Ramos (cell line): ENCODE results near the gene PPM1L.

Experiments
- in situ Hi-C: fragments of 300-500 bp; cut with MboI; formaldehyde crosslinking; loops from one replicate; pipeline ENCODE4 v1.14.3; 2022; ENCODE audit warnings: low sequenced_read_pairs; ENCODE audit not compliant: unreplicated experiment

PPM1L gene

DNA sequence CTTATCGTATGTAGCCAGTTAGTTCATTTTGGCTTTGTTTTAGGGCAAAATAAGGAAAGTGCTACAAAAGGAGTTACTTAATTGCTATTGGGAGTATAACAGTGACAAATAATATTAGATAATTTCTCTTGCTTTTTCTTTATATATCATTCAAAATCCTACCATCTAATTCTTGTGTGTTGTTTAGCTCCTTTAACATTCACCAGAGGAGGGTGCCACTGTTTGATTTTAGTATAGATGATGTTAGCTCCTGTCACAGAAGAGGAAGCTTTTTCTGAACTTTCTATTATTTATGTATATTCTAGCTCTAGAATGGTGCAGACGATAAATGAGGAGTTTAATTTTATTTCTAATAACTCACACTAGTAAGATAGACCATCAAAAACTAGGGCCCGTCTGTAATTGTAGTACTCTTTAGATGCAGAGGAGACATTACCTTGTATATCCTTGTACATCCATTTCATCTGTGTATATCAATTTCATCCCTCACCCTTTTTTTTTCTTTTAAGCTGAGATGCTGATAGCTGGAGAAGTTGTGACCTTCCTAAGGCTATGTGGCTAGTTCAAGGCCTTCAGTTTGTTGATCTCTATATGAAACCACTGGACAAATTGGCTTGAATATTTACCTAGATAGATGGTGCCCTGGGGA, 3.0 kb downstream of the PPM1L start:
- in situ Hi-C loops, result no loop called here

DNA sequence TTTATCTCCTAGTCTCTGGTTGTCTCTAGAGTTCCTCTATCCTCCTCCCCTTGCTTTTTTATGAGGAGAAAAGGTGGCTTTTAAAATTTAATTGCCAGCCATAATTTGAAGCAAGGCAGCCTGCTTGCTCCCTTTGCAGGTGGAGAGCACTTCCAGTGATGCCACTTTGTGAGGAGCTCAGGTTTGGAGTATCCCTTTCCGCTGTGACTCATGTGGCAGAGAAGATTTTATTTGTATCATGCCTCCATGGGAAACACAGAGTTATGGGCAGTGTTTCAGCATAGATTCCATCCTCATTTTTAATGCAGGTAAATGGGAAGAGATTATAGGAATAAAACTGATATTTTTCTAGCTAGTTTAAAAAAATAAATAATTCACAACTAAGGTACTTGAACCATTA, 7.0 kb downstream of the PPM1L start:
- in situ Hi-C loops, result no loop called here

GRCh38 chr3:160765211-160765610, 9.2 kb downstream of the PPM1L start:
- in situ Hi-C loops, result no loop called here

GRCh38 chr3:160768031-160768430, 12.0 kb downstream of the PPM1L start:
- in situ Hi-C loops, result no loop called here

DNA sequence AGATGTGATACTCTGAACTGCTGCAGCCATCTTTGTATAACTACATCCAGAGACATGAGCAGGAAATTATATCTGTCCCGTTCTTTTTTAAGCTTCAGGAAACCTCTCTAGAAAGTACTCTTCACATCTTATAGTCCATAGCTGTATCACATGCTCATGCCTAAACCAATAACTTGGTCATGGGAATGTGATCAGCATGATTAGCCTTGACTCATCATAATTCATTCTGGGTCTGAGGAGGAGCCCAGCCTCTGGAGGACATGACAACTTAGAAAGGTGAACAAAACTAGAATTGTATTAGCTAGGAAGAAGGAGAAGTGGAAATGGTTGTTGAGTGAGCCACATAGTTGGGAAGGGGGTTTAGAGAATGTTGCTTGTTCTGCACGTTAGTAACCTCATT, 12.9 kb downstream of the PPM1L start:
- in situ Hi-C loops, result no loop called here

DNA sequence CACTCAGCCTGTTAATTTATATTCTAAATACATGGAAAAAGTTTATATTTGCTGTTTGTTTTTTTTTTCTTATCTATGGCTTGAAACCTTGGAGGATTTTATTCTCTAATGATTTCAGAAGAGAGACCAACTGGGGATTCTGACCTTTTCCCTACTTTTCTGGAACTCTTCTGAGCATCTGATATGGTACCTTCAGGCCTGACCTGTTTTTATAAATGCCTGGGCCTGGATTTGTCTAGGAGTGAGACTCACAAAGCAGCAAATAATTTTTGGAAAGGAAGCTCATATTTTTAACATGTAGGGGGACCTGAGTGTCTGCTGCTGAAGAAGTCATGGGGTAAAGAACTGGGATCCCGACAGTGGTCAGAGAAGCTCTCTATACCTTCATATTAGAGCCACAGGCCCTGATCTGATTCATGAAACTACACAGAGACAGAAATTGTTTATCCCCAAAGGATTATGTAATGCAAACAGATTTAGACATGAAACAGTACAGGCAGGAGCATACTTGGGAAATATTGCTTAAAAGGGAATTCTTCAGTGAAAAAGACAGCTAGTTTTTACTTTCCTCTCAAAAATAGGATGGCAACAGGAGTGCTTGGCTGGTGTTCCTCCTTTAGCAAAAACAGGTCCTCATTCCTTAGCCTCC, 15.9 kb downstream of the PPM1L start:
- in situ Hi-C loops, result no loop called here

GRCh38 chr3:160773722-160774121, 17.7 kb downstream of the PPM1L start:
- in situ Hi-C loops, result no loop called here

DNA sequence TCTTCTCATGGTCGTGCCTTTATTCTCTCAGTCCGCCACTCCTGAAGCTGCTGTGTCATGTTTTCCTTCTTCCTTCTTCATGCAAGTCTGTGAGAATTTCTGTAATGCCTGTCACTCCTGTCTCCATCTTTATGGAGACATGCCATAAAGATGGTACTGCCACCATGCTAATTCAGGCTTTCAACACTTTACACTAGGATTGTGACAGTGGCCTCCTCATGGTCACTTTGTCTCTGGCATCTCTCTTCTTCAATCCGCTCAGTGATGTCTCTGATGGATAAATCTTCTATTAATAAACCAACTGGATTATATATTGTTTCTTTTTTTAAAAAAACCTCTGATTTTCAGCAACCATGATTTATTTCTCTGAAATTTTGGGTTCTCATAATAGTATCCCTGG, 18.1 kb downstream of the PPM1L start:
- in situ Hi-C loops, result no loop called here

GRCh38 chr3:160778480-160778879, 22.4 kb downstream of the PPM1L start:
- in situ Hi-C loops, result no loop called here

DNA sequence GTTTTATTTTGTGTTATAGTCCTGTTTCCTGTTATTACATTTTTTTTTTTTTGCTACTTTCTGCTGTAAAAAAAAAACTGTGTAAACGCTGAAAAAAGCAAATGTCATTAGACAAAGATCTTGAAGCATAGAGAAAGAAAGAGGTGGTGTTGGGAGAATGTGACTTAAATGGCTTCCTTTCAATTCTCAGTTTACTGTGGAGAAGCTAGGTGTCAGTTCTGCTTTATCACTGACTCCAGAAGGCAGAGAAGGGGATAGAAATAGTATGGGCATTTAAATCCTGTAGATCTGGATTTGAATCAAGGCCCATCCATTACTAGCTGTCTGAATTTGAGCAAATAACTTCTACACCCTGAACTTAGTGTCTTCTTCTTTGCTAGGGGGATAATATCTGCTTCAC, 23.0 kb downstream of the PPM1L start:
- in situ Hi-C loops, result no loop called here

DNA sequence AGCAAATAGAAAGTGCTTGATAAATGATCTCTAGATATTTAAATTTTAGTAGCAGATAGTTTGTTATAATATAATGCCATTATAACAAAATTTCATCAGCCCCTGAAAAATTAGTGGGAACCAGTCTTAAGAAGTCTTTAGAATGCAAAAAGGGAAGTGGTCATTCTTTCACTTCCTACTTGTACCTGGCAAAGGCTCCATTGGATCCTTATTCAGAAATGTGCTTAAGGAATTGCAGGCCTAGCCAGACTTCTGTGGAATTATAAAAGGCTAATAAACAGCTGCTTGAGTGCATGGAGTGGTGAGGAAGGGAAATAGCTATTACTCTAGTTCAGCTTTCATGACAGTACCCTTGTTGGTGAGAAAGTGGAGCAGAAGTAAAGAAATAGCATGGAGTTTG, 24.2 kb downstream of the PPM1L start:
- in situ Hi-C loops, result no loop called here

DNA sequence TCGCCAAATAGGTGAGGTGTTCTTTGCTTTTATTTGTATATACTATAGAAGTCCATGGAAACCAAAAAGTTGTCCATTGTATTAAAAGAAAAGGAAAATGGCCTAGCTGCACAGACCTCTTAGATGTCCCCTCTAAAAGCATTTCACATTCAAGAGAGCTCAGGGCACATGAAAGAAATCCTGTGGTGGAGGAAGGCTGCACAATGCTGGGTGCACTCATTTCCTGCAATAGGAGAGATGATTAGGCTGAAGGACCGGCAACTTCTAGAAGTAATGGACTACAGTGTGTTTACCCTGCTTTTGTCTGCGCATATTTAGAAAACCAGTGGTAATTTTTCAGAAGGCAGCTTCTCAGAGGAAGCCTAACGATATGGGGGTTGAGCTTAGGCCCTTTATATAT, 25.4 kb downstream of the PPM1L start:
- in situ Hi-C loops, result no loop called here

GRCh38 chr3:160781863-160782262, 25.8 kb downstream of the PPM1L start:
- in situ Hi-C loops, result no loop called here

GRCh38 chr3:160784853-160785252, 28.8 kb downstream of the PPM1L start:
- in situ Hi-C loops, result no loop called here

- in situ Hi-C loops, result no loop called here
Measured at GRCh38 chr3:160790726-160791125, 34.7 kb downstream of the PPM1L start.

GRCh38 chr3:160792540-160792939, 36.5 kb downstream of the PPM1L start:
- in situ Hi-C loops, result no loop called here

DNA sequence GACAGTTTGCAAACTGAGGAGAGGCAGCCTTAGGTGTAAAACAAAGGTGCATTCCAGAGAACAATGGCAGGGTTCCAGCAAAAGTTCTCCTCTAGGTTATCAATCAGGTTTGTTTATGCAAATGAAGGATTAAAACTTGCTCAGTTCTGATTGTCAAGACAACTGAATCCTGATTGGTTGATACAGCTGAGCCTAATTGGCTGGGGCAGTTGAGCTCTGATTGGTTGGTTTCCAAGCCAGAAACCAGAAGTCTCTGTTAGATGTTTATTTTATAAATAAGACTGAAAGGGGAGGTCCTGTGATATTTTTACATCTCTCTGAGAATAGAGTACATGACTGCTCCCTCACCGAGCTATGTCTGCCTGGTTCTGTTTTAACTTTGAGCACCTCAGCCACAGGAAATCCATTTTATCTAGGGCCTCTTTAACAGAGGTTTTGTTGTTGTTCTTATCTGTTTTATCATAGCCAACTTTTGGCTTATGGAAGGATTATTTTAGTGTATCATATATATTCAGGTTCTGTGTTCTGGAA, 37.8 kb downstream of the PPM1L start:
- in situ Hi-C loops, result no loop called here

- in situ Hi-C loops, result no loop called here
Measured at GRCh38 chr3:160796089-160796812, 40.2 kb downstream of the PPM1L start.

GRCh38 chr3:160796813-160797164, 40.8 kb downstream of the PPM1L start:
- in situ Hi-C loops, result no loop called here

DNA sequence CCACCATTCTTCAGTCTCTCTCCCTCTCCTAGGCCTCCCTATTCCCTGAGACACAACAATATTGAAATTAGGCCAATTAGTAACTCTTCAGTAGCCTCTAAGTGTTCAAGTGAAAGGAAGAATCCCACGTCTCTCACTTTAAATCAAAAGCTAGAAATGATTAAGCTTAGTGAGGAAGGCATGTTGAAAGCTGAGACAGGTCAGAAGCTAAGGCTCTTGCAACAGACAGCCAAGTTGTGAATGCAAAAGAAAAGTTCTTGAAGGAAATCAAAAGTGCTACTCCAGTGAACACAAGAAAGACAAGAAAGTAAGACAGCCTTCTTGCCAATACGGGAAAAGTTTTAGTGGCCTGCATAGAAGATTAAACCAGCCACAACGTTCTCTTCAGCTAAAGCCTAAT, 41.3 kb downstream of the PPM1L start:
- in situ Hi-C loops, result no loop called here

DNA sequence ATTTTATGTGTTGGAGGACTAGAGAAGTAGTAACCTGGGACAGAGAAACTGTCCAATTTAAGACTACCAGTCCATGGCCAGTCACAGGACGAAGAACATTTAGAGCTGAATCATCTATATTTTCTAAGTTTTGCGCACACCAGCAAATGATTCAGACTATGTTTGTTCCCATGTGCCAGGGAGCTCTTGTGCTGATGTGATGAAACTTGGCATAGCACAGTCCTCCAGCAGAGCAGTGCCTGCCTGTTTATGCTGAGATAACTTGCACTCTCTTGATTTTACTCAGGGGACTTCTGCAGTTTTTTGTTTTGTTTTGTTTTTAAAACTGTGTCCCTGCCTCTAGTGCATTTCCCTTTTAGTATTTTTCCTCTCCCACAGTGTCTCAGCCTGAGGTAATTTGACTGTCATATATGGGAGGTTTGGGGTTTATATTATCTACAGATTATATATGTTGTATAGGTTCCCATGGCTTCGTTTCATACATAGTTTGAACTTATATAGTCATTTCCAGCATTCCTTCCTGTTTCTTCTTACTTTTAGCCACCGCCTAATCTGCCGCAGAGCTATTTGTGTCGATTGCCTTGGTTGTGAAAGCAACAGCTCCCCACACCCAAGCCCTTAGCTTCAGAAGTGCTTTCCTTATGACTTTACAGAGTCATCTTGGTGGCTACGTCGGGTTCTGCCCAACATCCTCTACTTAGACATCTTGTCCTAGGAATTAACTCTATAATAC, 45.5 kb downstream of the PPM1L start:
- in situ Hi-C loops, result no loop called here
